ENCODE measurements around the gene SLC26A9.
"Not testable (repeated sequence)": the region's sequence is repeated elsewhere in the genome, so short reads cannot be mapped to it uniquely, and the experiment has no call there.

Gene SLC26A9

GRCh38 chr1:205926213-205926612, 17.0 kb downstream of the SLC26A9 start:
- DNase-seq (ENCODE audit: low read depth): peak; percentile 38

- DNase-seq (ENCODE audit: low read depth): peak; percentile 97
These were observed 17.5 kb downstream of the SLC26A9 start for GRCh38 chr1:205925736-205926135.

GRCh38 chr1:205924460-205924790, 18.8 kb downstream of the SLC26A9 start:
- DNase-seq (ENCODE audit: low read depth): no peak

- no peak for DNase-seq (ENCODE audit: low read depth)
These were observed 19.4 kb downstream of the SLC26A9 start for GRCh38 chr1:205923651-205924459.

- DNase-seq (ENCODE audit: low read depth): no peak
These were observed 20.4 kb downstream of the SLC26A9 start for GRCh38 chr1:205922806-205923205.

- no peak for DNase-seq (ENCODE audit: low read depth)
These were observed 20.9 kb downstream of the SLC26A9 start for GRCh38 chr1:205922314-205922713.

- DNase-seq (ENCODE audit: low read depth): no peak
These were observed 21.7 kb downstream of the SLC26A9 start for GRCh38 chr1:205921570-205921909.

GRCh38 chr1:205920861-205921569, 22.2 kb downstream of the SLC26A9 start:
- no peak for DNase-seq (ENCODE audit: low read depth)

GRCh38 chr1:205920159-205920558, 23.1 kb downstream of the SLC26A9 start:
- no peak for DNase-seq (ENCODE audit: low read depth)

- peak; percentile 82 for DNase-seq (ENCODE audit: low read depth)
These were observed 24.1 kb downstream of the SLC26A9 start for GRCh38 chr1:205918955-205919746.

GRCh38 chr1:205917466-205918238, 25.6 kb downstream of the SLC26A9 start:
- DNase-seq (ENCODE audit: low read depth): no peak

- DNase-seq (ENCODE audit: low read depth): peak; percentile 53
These were observed 26.7 kb downstream of the SLC26A9 start for GRCh38 chr1:205916541-205916940.

GRCh38 chr1:205915354-205915990, 27.8 kb downstream of the SLC26A9 start:
- DNase-seq (ENCODE audit: low read depth): no peak

GRCh38 chr1:205914730-205915129, 28.5 kb downstream of the SLC26A9 start:
- no peak for DNase-seq (ENCODE audit: low read depth)

GRCh38 chr1:205914155-205914507, 29.1 kb downstream of the SLC26A9 start:
- no peak for DNase-seq (ENCODE audit: low read depth)

GRCh38 chr1:205913451-205914154, 29.7 kb downstream of the SLC26A9 start:
- DNase-seq (ENCODE audit: low read depth): no peak

GRCh38 chr1:205907794-205908193, 35.5 kb downstream of the SLC26A9 start:
- peak; percentile 68 for DNase-seq (ENCODE audit: low read depth)

GRCh38 chr1:205905095-205905494, 38.2 kb downstream of the SLC26A9 start:
- not testable (repeated sequence) for DNase-seq (ENCODE audit: low read depth)

GRCh38 chr1:205896351-205896750, 46.9 kb downstream of the SLC26A9 start:
- DNase-seq (ENCODE audit: low read depth): no peak

GRCh38 chr1:205894119-205894518, 49.1 kb downstream of the SLC26A9 start:
- DNase-seq (ENCODE audit: low read depth): not testable (repeated sequence)

- DNase-seq (ENCODE audit: low read depth): not testable (repeated sequence)
These were observed 51.1 kb downstream of the SLC26A9 start for GRCh38 chr1:205892175-205892574.

All from ELR (cell line).